Heart left ventricle (tissue), 16 donors: ENCODE results near the gene CYP2D6. TPM values are rescaled to one million over a fixed set of nuclear protein-coding genes. Genes with fewer than 3 reads are reported as not detected.
"Not testable (repeated sequence)": the region's sequence is repeated elsewhere in the genome, so short reads cannot be mapped to it uniquely, and the experiment has no call there.

ENCODE experiments used
- ATAC-seq, 4 donors: fragments of 200-7000 bp; cut with Tn5 transposase; one replicate each; pipeline ENCODE4 v1.9.1; 2020 to 2022; ENCODE audit warnings: moderate library complexity in 4 of 4, mild to moderate bottlenecking in 3 of 4, moderate number of reproducible peaks in 1 of 4
- DNase-seq, 5 donors: peaks; one replicate each; pipeline ENCODE4 v3.0.0-alpha.2; 2020
- H3K27ac ChIP-seq, 12 donors: fragments of 200-600 bp; sonication (generic) in 4 of 12; one replicate each; pipeline versions ENCODE4 v1.5.0 to v1.8.0; 2016 to 2022; ENCODE audit warnings: mild to moderate bottlenecking in 2 of 12
- H3K27me3 ChIP-seq, 9 donors: fragments of 200-600 bp; sonication (generic) in 2 of 9; one replicate each; pipeline versions ENCODE4 v1.5.1 to v1.8.0; 2016 to 2022; ENCODE audit warnings: mild to moderate bottlenecking in 3 of 9
- H3K36me3 ChIP-seq, 9 donors: fragments of 200-600 bp; sonication (generic) in 2 of 9; one replicate each; pipeline versions ENCODE4 v1.5.0 to v1.8.0; 2018 to 2022; ENCODE audit warnings: mild to moderate bottlenecking in 2 of 9
- H3K4me1 ChIP-seq, 12 donors: fragments of 200-600 bp; sonication (generic) in 4 of 12; one replicate each; pipeline versions ENCODE4 v1.5.0 to v1.8.0; 2016 to 2022; ENCODE audit warnings: mild to moderate bottlenecking in 3 of 12
- H3K4me3 ChIP-seq, 12 donors: fragments of 200-600 bp; sonication (generic) in 4 of 12; one replicate each; pipeline versions ENCODE4 v1.5.0 to v1.8.0; 2017 to 2022; ENCODE audit warnings: mild to moderate bottlenecking in 9 of 12, moderate library complexity in 4 of 12
- H3K9me3 ChIP-seq, 12 donors: fragments of 200-600 bp; sonication (generic) in 4 of 12; one replicate each; pipeline versions ENCODE4 v1.5.0 to v1.8.0; 2016 to 2022; ENCODE audit warnings: mild to moderate bottlenecking in 1 of 12
- POLR2A ChIP-seq, 2 donors: fragments of 450-650 bp; IDR thresholded peaks; one replicate each; pipeline ENCODE4 v1.6.1; 2017; ENCODE audit warnings: antibody characterized with exemption in 2 of 2, mild to moderate bottlenecking in 2 of 2, moderate library complexity in 2 of 2
- WGBS, 4 donors: extraction: QIAGEN DNeasy Blood & Tissue Kit in 2 of 4; methylation state at CpG; one replicate each; pipeline versions ENCODE4 v1.1.5 to v1.1.7; 2013 to 2018; 5-methylcytosine and 5-hydroxymethylcytosine counted together
- intact Hi-C, 10 donors: fragments of 100-400 bp; cut with DNase I; formaldehyde crosslinking; loops; one replicate each; pipeline versions ENCODE4 v1.11.1 to v1.14.2; 2022
- polyA plus RNA-seq, 2 donors: library from polyadenylated mRNA; stranded (reverse); fragments of 200-250 nt; gene quantifications; one replicate each; pipeline ENCODE4 v1.2.3, GENCODE V29; 2013
- total RNA-seq, 9 donors: library from RNA; depleted of rRNA in 2 of 9; stranded (reverse); fragments of >200 nt in 2 of 9; fragmentation: NEBNext Ultra II Directional in 3 of 9; extraction: Animal tissue kit (Norgen Biotek cat#: 25700) in 3 of 9; gene quantifications; one replicate each; pipeline versions ENCODE4 v1.1.0 to v1.2.4, GENCODE V29; 2016 to 2023
- TF ChIP-seq, protein P1 (sequence below), 12 donors: fragments of 200-600 bp; sonication (generic) in 4 of 12; IDR thresholded peaks; one replicate each; pipeline versions ENCODE4 v1.5.0 to v1.8.0; 2018 to 2022; ENCODE audit warnings: antibody characterized with exemption in 12 of 12, mild to moderate bottlenecking in 5 of 12
- donor health status: ischemic (EF 13 %, LVEDD 7.1; RV severe dilation, severe dysfunction).
- donor health status: healthy with polysubstance abuse.
- donor health status: DM: no; HTN: yes; CAD: no.
- donor health status: DM: no; HTN: no; CAD: no.
- donor health status: ischemic (EF 25% LVEDD 6.9; RV normal size, moderate dysfunction).
- donor health status: ischemic (EF 25% LVEDD 5.7; RV mildly dilated, moderate dysfunction).
- donor health status: healthy.
- donor health status: DM: yes; HTN: yes; CAD: no.
- donor health status: ischemic (EF 35%, LVEDD 5.7; RV mildly dilated, moderate dysfunction).
- donor health status: nonischemic (EF 11% LVEDD 7.7; RV severe dilation, severe dysfunction).
- donor health status: DM: yes; HTN: yes; CAD: no.
- donor health status: PGD.
- donor health status: ischemic (EF 29% LVEDD 5.4; RV normal size, mild dysfunction).
- donor health status: nonischemic (EF 23%, LVEDD 6.1; RV moderate dilation, normal function).

Gene CYP2D6
- total and polyA plus RNA-seq, 11 donors = 0.12 to 0.47 (median 0.26) TPM; not detected in 1

DNA sequence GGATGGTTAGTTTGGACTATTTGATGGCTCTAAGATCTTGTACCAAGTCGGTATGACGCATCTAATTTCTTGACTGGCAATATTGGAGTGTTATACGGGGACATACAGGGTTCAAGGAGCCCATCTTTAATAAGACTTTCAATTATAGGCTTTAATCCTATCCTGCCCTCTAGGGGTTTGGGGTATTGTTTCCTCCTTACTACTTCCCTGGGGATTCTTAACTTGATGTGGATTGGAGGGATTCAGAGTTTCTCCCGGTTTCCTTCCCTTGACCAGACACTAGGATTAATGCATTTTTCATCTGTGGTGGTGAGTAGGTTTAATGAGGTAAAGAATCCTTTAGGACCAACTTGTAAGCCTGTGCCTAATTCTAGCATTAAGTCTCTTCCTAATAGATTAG, 18.8 kb downstream of the CYP2D6 start:
- Histone ChIP-seq H3K4me1 (no peaks in the 10 kb centered on the region), H3K9me3 (peaks cover 0 to 20% (median 11%) of the 10 kb centered on the region in 12 donors), H3K4me3 (no peak overlapping the region), H3K36me3 (peaks cover 0 to 2% (median 0%) of the 10 kb centered on the region in 9 donors), H3K27me3 (no peaks in the 10 kb centered on the region), H3K27ac (no peak overlapping the region)
- no peak for DNase-seq
- intact Hi-C loops = loop anchor here in 4 of 10 donors (5.0 to 10.0 kb wide), 3 partner anchors 144 to 149 kb away; partner anchors contain the start of gene SEPTIN3 (in 3 of the 4)
- TF ChIP-seq, protein P1, sequence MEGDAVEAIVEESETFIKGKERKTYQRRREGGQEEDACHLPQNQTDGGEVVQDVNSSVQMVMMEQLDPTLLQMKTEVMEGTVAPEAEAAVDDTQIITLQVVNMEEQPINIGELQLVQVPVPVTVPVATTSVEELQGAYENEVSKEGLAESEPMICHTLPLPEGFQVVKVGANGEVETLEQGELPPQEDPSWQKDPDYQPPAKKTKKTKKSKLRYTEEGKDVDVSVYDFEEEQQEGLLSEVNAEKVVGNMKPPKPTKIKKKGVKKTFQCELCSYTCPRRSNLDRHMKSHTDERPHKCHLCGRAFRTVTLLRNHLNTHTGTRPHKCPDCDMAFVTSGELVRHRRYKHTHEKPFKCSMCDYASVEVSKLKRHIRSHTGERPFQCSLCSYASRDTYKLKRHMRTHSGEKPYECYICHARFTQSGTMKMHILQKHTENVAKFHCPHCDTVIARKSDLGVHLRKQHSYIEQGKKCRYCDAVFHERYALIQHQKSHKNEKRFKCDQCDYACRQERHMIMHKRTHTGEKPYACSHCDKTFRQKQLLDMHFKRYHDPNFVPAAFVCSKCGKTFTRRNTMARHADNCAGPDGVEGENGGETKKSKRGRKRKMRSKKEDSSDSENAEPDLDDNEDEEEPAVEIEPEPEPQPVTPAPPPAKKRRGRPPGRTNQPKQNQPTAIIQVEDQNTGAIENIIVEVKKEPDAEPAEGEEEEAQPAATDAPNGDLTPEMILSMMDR (IDR thresholded peaks at IDR 0.05) = no peak
- TF ChIP-seq POLR2A (IDR thresholded peaks at IDR 0.05) = no peak
- ATAC-seq = no peak
- 51 to 82% (median 65%) methylated on average over 4 of the region's 4 CpGs for WGBS, 4 donors

DNA sequence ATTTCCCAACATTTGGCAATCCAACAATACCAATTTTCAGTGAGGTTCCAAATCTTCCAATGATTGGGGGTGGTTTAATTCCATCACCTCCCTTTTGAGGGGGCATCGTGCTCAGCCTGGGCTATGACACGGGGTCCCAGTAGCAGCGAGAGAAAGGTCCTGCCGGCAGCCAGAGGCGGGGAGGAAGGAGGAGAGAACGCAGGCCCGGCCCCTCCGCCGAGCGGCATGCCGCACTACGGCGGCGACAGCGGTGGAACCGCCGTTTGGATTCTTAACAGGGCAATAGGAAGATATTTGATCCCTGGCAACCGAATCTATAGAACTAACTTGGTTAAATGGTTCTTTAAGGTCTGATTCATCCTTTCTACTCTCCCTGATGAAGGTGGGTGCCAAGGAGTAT, 21.8 kb downstream of the CYP2D6 start:
- H3K4me1 ChIP-seq = no peaks in the 10 kb centered on the region
- no peak overlapping the region for H3K27ac ChIP-seq
- intact Hi-C loops = loop anchor here in 2 of 10 donors (10.0 kb wide), 2 partner anchors 144 to 344 kb away; partner anchors contain the start of gene SEPTIN3 (in 1 of the 2)
- H3K27me3 ChIP-seq = no peaks in the 10 kb centered on the region
- WGBS, 4 donors = 75 to 80% (median 79%) methylated on average over 17 to 18 of the region's 18 CpGs
- no peak overlapping the region for H3K4me3 ChIP-seq
- no peaks in the 10 kb centered on the region for H3K36me3 ChIP-seq
- DNase-seq (no peak), ATAC-seq (no peak)
- H3K9me3 ChIP-seq = peaks cover 0 to 20% (median 14%) of the 10 kb centered on the region in 12 donors
- TF ChIP-seq POLR2A (IDR thresholded peaks at IDR 0.05) = no peak
- TF ChIP-seq, protein P1 (IDR thresholded peaks at IDR 0.05) = no peak

DNA sequence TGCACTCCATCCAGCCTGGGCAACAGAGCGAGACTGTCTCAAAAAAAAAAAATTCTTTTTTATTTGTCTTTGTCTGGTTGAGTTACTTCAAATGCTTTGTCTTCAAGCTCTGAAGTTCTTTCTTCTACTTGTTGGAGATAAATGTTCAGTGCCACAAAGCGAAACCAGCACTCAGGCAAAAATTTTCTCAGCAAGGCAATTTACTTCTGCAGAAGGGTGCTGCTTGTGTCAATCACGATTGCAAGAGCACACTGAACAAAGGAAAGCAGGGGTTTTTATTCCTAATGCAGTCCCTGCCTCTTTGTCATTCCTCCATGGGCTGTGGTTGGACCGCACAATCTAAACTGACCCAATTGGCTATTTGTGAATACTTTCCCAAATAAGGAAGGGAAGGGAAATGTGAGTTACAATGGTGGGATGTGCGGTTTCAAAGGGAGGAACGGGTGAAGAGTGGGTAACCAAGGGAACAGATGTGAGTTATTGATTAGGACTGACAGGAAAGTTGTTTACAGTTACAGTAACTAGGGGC, 26.2 kb downstream of the CYP2D6 start:
- H3K36me3 ChIP-seq, H3K4me1 ChIP-seq, H3K27me3 ChIP-seq, DNase-seq, H3K4me3 ChIP-seq, H3K27ac ChIP-seq, ATAC-seq: not testable (repeated sequence)
- 95 to 98% (median 96%) methylated on average over 6 of the region's 6 CpGs for WGBS, 4 donors
- H3K9me3 ChIP-seq = peaks cover 0 to 61% (median 41%) of the 10 kb centered on the region in 12 donors
- intact Hi-C loops = loop anchor here in 2 of 10 donors (10.0 kb wide), 2 partner anchors 140 to 340 kb away; partner anchors contain the start of gene SEPTIN3 (in 1 of the 2)

DNA sequence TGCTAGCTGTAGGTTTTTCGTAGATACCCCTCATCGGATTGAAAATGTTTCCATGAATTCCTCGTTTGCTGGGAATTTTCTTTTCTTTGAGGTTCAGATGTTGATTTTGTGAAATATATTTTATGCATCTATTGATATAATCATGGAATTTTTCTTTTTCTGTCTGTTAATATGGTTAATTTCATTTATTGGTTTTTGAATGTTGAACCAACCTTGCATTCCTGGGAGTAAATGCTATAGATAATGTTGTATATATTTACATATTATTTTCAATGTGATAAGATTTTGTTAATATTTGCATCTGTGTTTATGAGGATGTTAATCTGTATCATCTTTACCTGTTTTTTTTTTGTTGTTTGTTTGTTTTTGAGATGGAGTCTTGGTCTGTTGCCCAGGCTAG, 29.4 kb downstream of the CYP2D6 start:
- DNase-seq (no peak), ATAC-seq (no peak)
- Histone ChIP-seq H3K4me3 (no peak overlapping the region), H3K4me1 (no peaks in the 10 kb centered on the region), H3K27ac (no peak overlapping the region), H3K27me3 (no peaks in the 10 kb centered on the region), H3K9me3 (peaks cover 0 to 83% (median 42%) of the 10 kb centered on the region in 12 donors), H3K36me3 (peaks cover 0 to 6% (median 0%) of the 10 kb centered on the region in 9 donors)
- intact Hi-C loops = loop anchor here in 2 of 10 donors (10.0 kb wide), 2 partner anchors 136 to 336 kb away; partner anchors contain the start of gene SEPTIN3 (in 1 of the 2)
- 94 to 100% (median 97%) methylated on average over 3 of the region's 3 CpGs for WGBS, 4 donors
- TF ChIP-seq, protein P1 (IDR thresholded peaks at IDR 0.05) = no peak
- no peak for TF ChIP-seq POLR2A (IDR thresholded peaks at IDR 0.05)
